HG02938 (cell line): ENCODE data around the gene TP73.
A peak's percentile ranks its signal among the peaks of the same experiment; 100 is the strongest.

Source experiments
- ATAC-seq: cut with Tn5 transposase; IDR thresholded peaks from one replicate; pipeline ENCODE4 v1.9.1; 2021; ENCODE audit warnings: mild to moderate bottlenecking, moderate library complexity; ENCODE audit not compliant: unreplicated experiment

The TP73 gene

GRCh38 chr1:3651026-3651929, 1.0 kb upstream of the TP73 start:
- no peak for ATAC-seq

- no peak for ATAC-seq
These were observed 401 bp downstream of the TP73 start for GRCh38 chr1:3652548-3653285.

- ATAC-seq, result no peak
These were observed 936 bp downstream of the TP73 start for GRCh38 chr1:3653286-3653618.

GRCh38 chr1:3654549-3655281, 2.4 kb downstream of the TP73 start:
- ATAC-seq, result no peak

GRCh38 chr1:3656450-3657095, 4.3 kb downstream of the TP73 start:
- peak; percentile 67 for ATAC-seq

GRCh38 chr1:3657096-3657475, 4.8 kb downstream of the TP73 start:
- no peak for ATAC-seq

GRCh38 chr1:3657578-3658230, 5.4 kb downstream of the TP73 start:
- ATAC-seq, result no peak

GRCh38 chr1:3658231-3658615, 5.9 kb downstream of the TP73 start:
- ATAC-seq, result no peak

GRCh38 chr1:3659093-3659492, 6.8 kb downstream of the TP73 start:
- ATAC-seq, result no peak

- ATAC-seq, result no peak
These were observed 8.4 kb downstream of the TP73 start for GRCh38 chr1:3660704-3661103.

- ATAC-seq, result no peak
These were observed 9.3 kb downstream of the TP73 start for GRCh38 chr1:3661631-3662030.

- ATAC-seq, result no peak
These were observed 9.9 kb downstream of the TP73 start for GRCh38 chr1:3662080-3662671.

- no peak for ATAC-seq
These were observed 11.8 kb downstream of the TP73 start for GRCh38 chr1:3663999-3664699.

GRCh38 chr1:3664700-3665375, 12.5 kb downstream of the TP73 start:
- no peak for ATAC-seq

- ATAC-seq, result no peak
These were observed 15.8 kb downstream of the TP73 start for GRCh38 chr1:3668148-3668547.

GRCh38 chr1:3668585-3669300, 16.4 kb downstream of the TP73 start:
- no peak for ATAC-seq

GRCh38 chr1:3669421-3669821, 17.1 kb downstream of the TP73 start:
- ATAC-seq, result no peak

GRCh38 chr1:3669971-3670431, 17.7 kb downstream of the TP73 start:
- no peak for ATAC-seq
